Skeletal muscle tissue (tissue), 4 donors: ENCODE data around the gene KRTAP5-6. TPM values are rescaled to one million over a fixed set of nuclear protein-coding genes. Genes with fewer than 3 reads are reported as not detected.

Source experiments
- H3K27ac ChIP-seq: one replicate; pipeline ENCODE4 v1.7.0; 2013; ENCODE audit warnings: mild to moderate bottlenecking, low read depth, low read length, inconsistent platforms
- H3K27me3 ChIP-seq, 3 donors: one replicate each; pipeline ENCODE4 v1.7.0; 2013; ENCODE audit warnings: low read length in 3 of 3; ENCODE audit not compliant: control insufficient read depth in 3 of 3, insufficient read depth in 3 of 3
- H3K36me3 ChIP-seq, 3 donors: one replicate each; pipeline ENCODE4 v1.7.0; 2013; ENCODE audit warnings: low read length in 3 of 3; ENCODE audit not compliant: control insufficient read depth in 3 of 3, insufficient read depth in 3 of 3
- H3K4me1 ChIP-seq, 3 donors: one replicate each; pipeline ENCODE4 v1.7.0; 2013; ENCODE audit warnings: low read length in 3 of 3, mild to moderate bottlenecking in 3 of 3; ENCODE audit not compliant: control insufficient read depth in 3 of 3, insufficient read depth in 3 of 3
- H3K4me3 ChIP-seq, 3 donors: one replicate each; pipeline ENCODE4 v1.7.0; 2013; ENCODE audit warnings: low read length in 3 of 3
- H3K9ac ChIP-seq, 3 donors: one replicate each; pipeline ENCODE4 v1.7.0; 2013; ENCODE audit warnings: low read length in 3 of 3, mild to moderate bottlenecking in 3 of 3, moderate library complexity in 2 of 3, low read depth in 1 of 3
- H3K9me3 ChIP-seq, 3 donors: one replicate each; pipeline ENCODE4 v1.7.0; 2013; ENCODE audit warnings: low read length in 3 of 3; ENCODE audit not compliant: control insufficient read depth in 3 of 3
- total RNA-seq: library from RNA; depleted of rRNA; stranded (reverse); fragments of >200 nt; gene quantifications from one replicate; pipeline ENCODE4 v1.2.3, GENCODE V29; 2014
- donor health status: Osteomylitis.

KRTAP5-6 gene
- total RNA-seq, 1 donor from 2014 or later: not detected

GRCh38 chr11:1742869-1743584 is 46.0 kb downstream of the KRTAP5-6 start:
- no peak overlapping the region for H3K4me3 ChIP-seq
- no peak overlapping the region for H3K27ac ChIP-seq
- no peak overlapping the region for H3K9ac ChIP-seq
- peaks cover 3 to 14% (median 8%) of the 10 kb centered on the region in 3 donors for H3K27me3 ChIP-seq
- peaks cover 30 to 43% (median 40%) of the 10 kb centered on the region in 3 donors for H3K4me1 ChIP-seq
- H3K9me3 ChIP-seq: peaks cover 0 to 3% (median 0%) of the 10 kb centered on the region in 3 donors
- H3K36me3 ChIP-seq: peaks cover 0 to 6% (median 0%) of the 10 kb centered on the region in 3 donors

GRCh38 chr11:1743585-1744136 is 46.7 kb downstream of the KRTAP5-6 start:
- Histone ChIP-seq H3K9ac (no peak overlapping the region), H3K4me3 (no peak overlapping the region), H3K4me1 (peaks cover 30 to 48% (median 47%) of the 10 kb centered on the region in 3 donors), H3K27ac (no peak overlapping the region), H3K9me3 (no peaks in the 10 kb centered on the region), H3K36me3 (peaks cover 0 to 6% (median 0%) of the 10 kb centered on the region in 3 donors), H3K27me3 (peaks cover 0 to 14% (median 3%) of the 10 kb centered on the region in 3 donors)

- no peaks in the 10 kb centered on the region for H3K9me3 ChIP-seq
- peak overlapping the region in 2 of 3 donors; percentile 32 to 52 for H3K4me3 ChIP-seq
- H3K9ac ChIP-seq: peak overlapping the region in 1 of 3 donors; percentile 69
- H3K27ac ChIP-seq: peak overlapping the region; percentile 68
- peaks cover 0 to 6% (median 0%) of the 10 kb centered on the region in 3 donors for H3K36me3 ChIP-seq
- peaks cover 30 to 52% (median 50%) of the 10 kb centered on the region in 3 donors for H3K4me1 ChIP-seq
- H3K27me3 ChIP-seq: peaks cover 0 to 11% (median 3%) of the 10 kb centered on the region in 3 donors
Observed at GRCh38 chr11:1744137-1744886, 47.3 kb downstream of the KRTAP5-6 start.

- H3K4me3 ChIP-seq: peak overlapping the region in 2 of 3 donors; percentile 52 to 71
- peaks cover 0 to 6% (median 0%) of the 10 kb centered on the region in 3 donors for H3K36me3 ChIP-seq
- H3K27ac ChIP-seq: peak overlapping the region; percentile 68
- peak overlapping the region in 1 of 3 donors; percentile 69 for H3K9ac ChIP-seq
- peaks cover 33 to 60% (median 58%) of the 10 kb centered on the region in 3 donors for H3K4me1 ChIP-seq
- H3K9me3 ChIP-seq: no peaks in the 10 kb centered on the region
- H3K27me3 ChIP-seq: peaks cover 0 to 6% (median 5%) of the 10 kb centered on the region in 3 donors
Observed at GRCh38 chr11:1744891-1745700, 48.1 kb downstream of the KRTAP5-6 start.

GRCh38 chr11:1745701-1746320 is 48.8 kb downstream of the KRTAP5-6 start:
- Histone ChIP-seq H3K27me3 (peaks cover 0 to 5% (median 4%) of the 10 kb centered on the region in 3 donors), H3K4me1 (peaks cover 40 to 67% (median 65%) of the 10 kb centered on the region in 3 donors), H3K4me3 (peak overlapping the region in 1 of 3 donors; percentile 71), H3K9ac (no peak overlapping the region), H3K27ac (no peak overlapping the region), H3K9me3 (no peaks in the 10 kb centered on the region), H3K36me3 (peaks cover 0 to 6% (median 0%) of the 10 kb centered on the region in 3 donors)

- peaks cover 47 to 74% (median 73%) of the 10 kb centered on the region in 3 donors for H3K4me1 ChIP-seq
- H3K27me3 ChIP-seq: peaks cover 0 to 5% (median 0%) of the 10 kb centered on the region in 3 donors
- no peaks in the 10 kb centered on the region for H3K9me3 ChIP-seq
- peak overlapping the region in 1 of 3 donors; percentile 57 for H3K9ac ChIP-seq
- peak overlapping the region; percentile 75 for H3K27ac ChIP-seq
- H3K36me3 ChIP-seq: peaks cover 0 to 6% (median 0%) of the 10 kb centered on the region in 3 donors
- H3K4me3 ChIP-seq: peak overlapping the region in 2 of 3 donors; percentile 41 to 71
Observed at GRCh38 chr11:1746511-1746931, 49.5 kb downstream of the KRTAP5-6 start.

- peak overlapping the region in 2 of 3 donors; percentile 64 to 75 for H3K9ac ChIP-seq
Observed at GRCh38 chr11:1746956-1747752, 50.2 kb downstream of the KRTAP5-6 start.

More at GRCh38 chr11:1746956-1747752, 50.2 kb downstream of the KRTAP5-6 start:
- Histone ChIP-seq H3K27ac (peak overlapping the region; percentile 75), H3K4me1 (peaks cover 54 to 80% (median 79%) of the 10 kb centered on the region in 3 donors), H3K27me3 (peaks cover 0 to 5% (median 0%) of the 10 kb centered on the region in 3 donors), H3K9me3 (no peaks in the 10 kb centered on the region), H3K36me3 (peaks cover 0 to 6% (median 0%) of the 10 kb centered on the region in 3 donors), H3K4me3 (peak overlapping the region in 2 of 3 donors; percentile 41 to 71)
